GM21447 (cell line): ENCODE data around the gene LBH.

ENCODE experiments used
- ATAC-seq: cut with Tn5 transposase; IDR thresholded peaks from one replicate; pipeline ENCODE4 v1.9.1; 2021; ENCODE audit not compliant: unreplicated experiment

Gene LBH

DNA sequence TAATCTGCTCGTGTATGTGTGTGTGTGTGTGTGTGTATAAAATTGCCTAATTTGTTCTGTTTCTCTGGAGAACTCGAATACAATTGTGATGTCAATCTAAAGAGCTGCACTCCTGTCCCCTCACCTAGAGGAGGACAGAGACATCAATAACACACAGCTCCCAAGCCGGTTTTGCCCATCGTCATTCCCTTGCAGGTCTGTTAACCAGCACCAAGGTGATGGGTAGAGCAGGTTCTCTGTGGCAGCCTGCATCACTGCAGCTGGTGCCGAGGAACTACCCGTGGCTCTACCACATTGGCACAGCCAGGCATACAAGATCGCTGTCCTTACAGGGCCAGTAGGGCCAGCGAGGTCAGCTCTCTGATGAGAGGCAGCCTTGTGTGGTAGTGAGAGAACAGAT, 41.0 kb downstream of the LBH start:
- ATAC-seq: no peak

GRCh38 chr2:30272761-30273573, 41.6 kb downstream of the LBH start:
- no peak for ATAC-seq

GRCh38 chr2:30273574-30273929, 42.2 kb downstream of the LBH start:
- no peak for ATAC-seq

GRCh38 chr2:30275256-30275655, 43.9 kb downstream of the LBH start:
- no peak for ATAC-seq

- peak; percentile 57 for ATAC-seq
These were observed 45.1 kb downstream of the LBH start for GRCh38 chr2:30276455-30276911.

DNA sequence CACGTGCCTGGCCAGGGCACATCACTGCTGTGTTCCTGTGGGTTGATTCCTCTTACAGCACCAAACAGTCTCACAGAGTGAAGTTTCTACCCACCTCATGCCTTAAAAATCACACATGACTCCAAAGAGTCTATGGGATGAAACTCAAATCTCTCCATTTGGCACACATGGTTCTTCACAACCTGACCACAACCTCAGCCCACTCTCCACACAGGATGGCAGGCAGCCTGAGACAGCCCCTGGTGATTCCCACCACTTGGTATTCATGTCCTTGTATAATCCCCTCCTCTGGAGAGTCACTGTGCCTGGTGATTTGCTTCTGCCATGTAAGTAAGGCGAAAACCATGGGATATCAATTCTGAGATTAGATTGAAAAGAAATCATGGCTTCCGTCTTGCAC, 46.2 kb downstream of the LBH start:
- ATAC-seq: no peak

- no peak for ATAC-seq
These were observed 47.1 kb downstream of the LBH start for GRCh38 chr2:30278419-30278818.

GRCh38 chr2:30280596-30281434, 49.5 kb downstream of the LBH start:
- ATAC-seq: no peak

DNA sequence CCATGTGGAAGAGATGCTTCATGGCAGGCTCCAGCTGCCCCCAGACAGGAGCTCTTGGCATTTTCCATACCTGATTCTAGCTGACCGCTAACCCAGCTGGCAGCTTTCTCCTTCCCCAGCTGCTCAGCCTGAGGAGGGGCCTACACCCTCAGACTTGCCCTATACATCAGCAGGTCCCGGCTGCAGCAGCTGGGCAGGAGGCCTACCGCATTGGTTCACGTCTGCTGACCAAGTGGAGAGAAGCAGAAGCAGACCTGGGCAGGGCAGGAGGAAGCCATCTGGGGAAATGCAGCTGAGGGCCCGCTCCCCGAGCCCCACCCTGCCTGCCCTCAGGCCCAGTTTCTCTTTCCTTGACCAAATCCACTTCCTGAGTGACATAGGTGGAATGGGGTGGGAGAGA, 50.7 kb downstream of the LBH start:
- ATAC-seq: peak; percentile 71

- ATAC-seq: no peak
These were observed 51.4 kb downstream of the LBH start for GRCh38 chr2:30282721-30283120.

DNA sequence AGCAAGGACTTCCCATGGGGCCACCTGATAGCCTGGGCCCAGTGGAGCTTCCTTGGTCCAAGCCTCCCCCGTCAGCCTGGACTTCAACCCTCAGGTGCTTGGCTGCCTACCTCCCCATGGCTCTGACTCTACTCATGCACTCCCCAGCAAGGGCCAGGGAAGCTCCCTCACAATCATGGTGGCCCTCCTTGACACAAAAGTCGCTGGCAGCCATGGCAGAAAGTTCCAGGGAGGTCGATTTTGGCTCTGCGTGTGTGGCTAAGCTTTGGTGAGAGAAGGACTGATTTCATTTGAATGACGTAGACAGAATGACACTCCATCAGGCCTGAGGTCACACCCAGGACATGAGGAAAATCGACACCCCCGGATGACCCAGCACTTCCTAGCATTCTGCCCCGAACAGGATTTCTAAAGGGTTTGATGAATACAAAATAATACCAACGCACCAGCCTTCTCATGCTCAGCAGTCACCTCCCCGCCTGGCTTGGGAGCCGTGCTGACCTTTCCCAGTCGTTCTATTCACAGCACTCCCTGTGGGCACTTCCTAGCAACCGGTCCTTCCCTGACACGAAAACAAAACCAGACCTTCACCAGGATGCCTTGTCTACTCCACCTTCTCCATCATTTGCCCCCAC, 52.7 kb downstream of the LBH start:
- no peak for ATAC-seq

DNA sequence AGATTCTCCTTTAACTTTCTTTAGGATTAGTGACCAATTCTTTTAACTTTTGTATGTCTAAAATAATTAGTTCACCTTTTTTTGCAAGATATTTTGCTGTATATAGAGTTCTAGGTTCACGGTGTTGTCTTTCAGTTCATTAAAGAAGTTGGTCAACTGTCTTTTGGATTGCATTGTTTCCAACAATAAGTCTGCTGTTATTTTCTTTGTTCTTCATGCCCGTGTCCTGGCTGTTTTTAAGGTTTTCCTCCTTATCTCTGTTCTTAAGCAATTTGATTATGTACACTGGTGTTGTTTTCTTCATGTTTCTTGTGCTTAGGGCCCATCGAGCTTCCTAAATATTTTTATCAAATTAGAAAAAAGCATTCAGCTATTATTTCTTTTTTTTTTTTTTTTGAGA, 54.4 kb downstream of the LBH start:
- no peak for ATAC-seq

DNA sequence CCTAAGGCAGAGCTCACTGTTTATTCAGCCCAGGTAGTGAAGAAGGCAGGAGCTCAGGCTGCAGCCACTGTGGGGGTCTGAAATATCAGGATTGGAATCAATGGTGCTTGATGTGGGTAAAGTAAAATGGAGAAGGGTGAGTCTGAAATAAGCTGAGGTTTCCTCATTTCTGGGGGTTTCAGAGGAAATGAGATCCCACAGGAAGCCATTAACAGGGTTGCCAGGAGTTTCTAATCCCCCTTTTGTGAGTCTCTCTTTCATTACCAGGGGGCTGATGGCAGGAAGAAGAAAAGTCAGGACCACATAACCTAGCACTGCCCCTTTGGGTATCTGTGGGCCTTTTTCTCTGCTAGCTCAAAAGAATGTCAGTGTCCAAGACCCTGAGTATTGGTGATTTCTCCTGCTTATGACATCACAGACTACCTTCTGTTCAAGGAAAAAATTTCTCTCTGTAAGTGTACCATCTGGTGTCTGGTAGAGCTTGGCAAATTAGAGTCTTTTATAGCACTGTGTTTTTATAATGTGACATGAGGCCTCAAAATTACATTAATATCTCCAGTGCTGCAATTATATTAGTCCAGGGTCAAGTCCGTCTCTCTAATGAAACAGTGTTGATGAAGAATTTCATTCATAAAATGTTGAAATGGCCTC, 56.0 kb downstream of the LBH start:
- no peak for ATAC-seq

- ATAC-seq: peak; percentile 65
These were observed 56.7 kb downstream of the LBH start for GRCh38 chr2:30287857-30288513.

GRCh38 chr2:30288561-30288960, 57.2 kb downstream of the LBH start:
- no peak for ATAC-seq

- no peak for ATAC-seq
These were observed 62.1 kb downstream of the LBH start for GRCh38 chr2:30293303-30293921.

- ATAC-seq: no peak
These were observed 62.8 kb downstream of the LBH start for GRCh38 chr2:30294133-30294532.

DNA sequence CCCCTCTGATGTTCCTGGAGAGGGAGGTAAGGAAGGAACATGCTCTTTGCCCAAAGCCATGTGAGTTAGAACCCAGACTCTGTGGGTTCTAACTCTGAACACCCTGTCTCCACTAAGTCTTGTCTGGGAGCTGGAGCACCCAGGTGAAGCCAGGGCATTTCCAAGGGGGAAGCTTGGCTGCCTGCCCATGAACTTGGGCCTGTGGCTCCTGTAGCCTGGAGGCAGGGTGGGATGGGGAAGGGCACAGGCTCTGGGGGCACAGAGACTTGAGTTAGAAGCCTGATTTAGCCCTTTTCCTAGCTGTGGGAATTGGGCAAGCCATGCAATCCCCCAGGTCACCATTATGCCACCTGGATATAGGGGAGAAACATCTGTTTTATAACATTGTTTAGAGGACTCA, 65.2 kb downstream of the LBH start:
- no peak for ATAC-seq

DNA sequence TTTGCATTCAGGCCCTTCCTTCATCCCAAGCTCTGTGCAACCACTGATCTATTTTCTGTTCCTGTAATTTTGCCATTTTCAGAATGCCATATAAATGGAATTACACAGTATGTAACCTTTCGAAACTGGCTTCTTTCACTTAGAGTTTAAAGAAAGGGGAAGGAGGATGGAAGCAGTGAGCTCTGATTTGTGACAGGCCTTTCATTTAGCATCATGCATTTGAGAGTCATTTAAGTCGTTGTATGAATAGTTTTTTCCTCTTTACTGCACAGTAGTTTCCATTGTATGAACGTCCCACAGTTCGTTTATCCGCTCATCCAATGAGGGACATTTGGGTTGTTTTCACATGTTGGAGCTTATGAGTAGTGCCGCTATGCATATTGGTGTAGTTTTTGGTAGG, 67.0 kb downstream of the LBH start:
- no peak for ATAC-seq

DNA sequence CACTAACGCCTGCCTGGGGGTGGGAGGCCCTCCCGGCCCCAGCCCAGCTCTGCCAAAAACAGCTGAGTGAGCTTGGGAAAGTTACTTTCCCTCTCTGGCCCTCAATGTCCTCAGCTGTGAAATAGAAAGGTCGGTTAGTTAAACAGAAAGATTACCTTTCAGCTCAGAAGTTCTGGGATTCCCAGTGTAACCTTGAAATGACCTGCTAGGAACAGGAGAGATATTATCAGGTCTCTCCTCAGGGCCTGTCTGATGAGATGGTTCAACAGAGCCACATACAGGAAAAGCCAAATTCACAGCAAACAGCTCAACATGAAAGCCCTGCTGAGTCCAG, 68.8 kb downstream of the LBH start:
- no peak for ATAC-seq
